HepG2 (cell line): ENCODE measurements around the gene RAI14. TPM values are rescaled to one million over a fixed set of nuclear protein-coding genes. Genes with fewer than 3 reads are reported as not detected.
A peak's percentile ranks its signal among the peaks of the same experiment; 100 is the strongest.

Experiments
- ATAC-seq: fragments of 200-7000 bp; cut with Tn5 transposase; 3 replicates; pipeline ENCODE4 v1.9.1; 2020; ENCODE audit warnings: mild to moderate bottlenecking, moderate library complexity
- BruUV-seq: library from RNA; stranded (reverse); fragments of 400-500 nt; replicated peaks from 2 replicates; lab custom pipeline; 2021; lab: Mats Ljungman, UMichigan
- CTCF ChIA-PET: fragments of 300-600 bp; formaldehyde crosslinking; extraction: SDS; loops from one replicate; lab custom pipeline; 2021; ENCODE audit warnings: low total read pairs, inconsistent platforms, low intra/inter-chr PET ratio; lab: Yijun Ruan, JAX
- POLR2A ChIA-PET: fragments of 350-600 bp; sonication (Branson Sonifier 250); formaldehyde crosslinking; loops from one replicate; lab custom pipeline; 2020; ENCODE audit warnings: antibody characterized with exemption, inconsistent platforms; lab: Yijun Ruan, JAX
- DNase-seq: peaks from one replicate; pipeline ENCODE4 v3.0.0-alpha.2; 2015; ENCODE audit warnings: low spot score
- FAIRE-seq: peaks from 3 replicates; lab custom pipeline; 2011; peaks lifted over from hg19 to GRCh38; lab: Jason Lieb, UNC
- H2AFZ ChIP-seq: one replicate; pipeline ENCODE4 v1.6.1; 2011; ENCODE audit warnings: low read length, inconsistent platforms
- H3K27ac ChIP-seq: fragments of 300-600 bp; 3 replicates; pipeline ENCODE4 v1.8.0; 2011; ENCODE audit warnings: mixed run types, mild to moderate bottlenecking, mixed read lengths, low read length, inconsistent platforms; ENCODE audit not compliant: insufficient read depth; ENCODE audit errors: extremely low read length
- H3K27me3 ChIP-seq, 2 experiments: fragments of 200-600 bp in 1 of 2; 2 replicates in 1 of 2; 3 replicates in 1 of 2; pipeline versions ENCODE4 v1.6.0 to v1.8.0; 2011; ENCODE audit warnings: low read length in 2 of 2, mild to moderate bottlenecking in 2 of 2, moderate library complexity in 2 of 2, inconsistent platforms in 1 of 2; ENCODE audit not compliant: insufficient read depth in 2 of 2, control insufficient read depth in 1 of 2
- H3K36me3 ChIP-seq, 2 experiments: fragments of 200-600 bp in 1 of 2; replicated peaks in 1 of 2; 2 replicates in 1 of 2; 3 replicates in 1 of 2; pipeline versions ENCODE4 v1.5.1 to v1.8.0; 2011; ENCODE audit warnings: low read length in 2 of 2, inconsistent platforms in 1 of 2; ENCODE audit not compliant: insufficient read depth in 2 of 2, control insufficient read depth in 1 of 2
- H3K4me1 ChIP-seq: 2 replicates; pipeline ENCODE4 v1.5.1; 2012; ENCODE audit warnings: low read length, inconsistent platforms; ENCODE audit not compliant: insufficient read depth
- H3K4me2 ChIP-seq: 2 replicates; pipeline ENCODE4 v1.6.0; 2011; ENCODE audit warnings: low read depth, low read length, inconsistent platforms
- H3K4me3 ChIP-seq, 3 experiments: fragments of 200-600 bp in 1 of 3; sonication (generic), shearing (Covaris generic) in 1 of 3; replicated peaks in 1 of 3; 2 replicates each; pipeline ENCODE4 v1.5.1; 2011 to 2016; ENCODE audit warnings: low read length in 3 of 3, inconsistent platforms in 2 of 3, low read depth in 2 of 3, mild to moderate bottlenecking in 2 of 3, control low read depth in 1 of 3, mixed read lengths in 1 of 3; ENCODE audit not compliant: insufficient read depth in 1 of 3
- H3K79me2 ChIP-seq: one replicate; pipeline ENCODE4 v1.6.1; 2011; ENCODE audit warnings: low read length, inconsistent platforms; ENCODE audit not compliant: insufficient read depth
- H3K9ac ChIP-seq: 2 replicates; pipeline ENCODE4 v1.6.0; 2011; ENCODE audit warnings: mild to moderate bottlenecking, low read depth, low read length, inconsistent platforms; ENCODE audit not compliant: insufficient read depth
- H3K9me3 ChIP-seq: 2 replicates; pipeline ENCODE4 v1.5.1; 2012; ENCODE audit warnings: mild to moderate bottlenecking, low read length
- H4K20me1 ChIP-seq: 2 replicates; pipeline ENCODE4 v1.6.0; 2011; ENCODE audit warnings: inconsistent platforms, mild to moderate bottlenecking, low read length, moderate library complexity; ENCODE audit not compliant: insufficient read depth
- MEIS1 ChIP-seq: sonication (generic); formaldehyde crosslinking; IDR thresholded peaks from 2 replicates; pipeline ENCODE4 v1.9.0; 2021; ENCODE audit warnings: mild to moderate bottlenecking, missing genetic modification reagents, moderate library complexity, borderline replicate concordance
- NFE2 ChIP-seq: sonication (generic); formaldehyde crosslinking; IDR thresholded peaks from 2 replicates; pipeline ENCODE4 v1.4.0; 2020; ENCODE audit warnings: missing genetic modification reagents
- PAF1 ChIP-seq: IDR thresholded peaks from 2 replicates; pipeline ENCODE4 v1.6.1; 2016; ENCODE audit warnings: missing genetic modification reagents, missing compliant biosample characterization
- PRDM10 ChIP-seq: sonication (generic); formaldehyde crosslinking; IDR thresholded peaks from 2 replicates; pipeline ENCODE4 v1.4.0; 2020; ENCODE audit warnings: low read depth, missing genetic modification reagents
- SUZ12 ChIP-seq: fragments of 150-350 bp; IDR thresholded peaks from 2 replicates; pipeline ENCODE4 v1.6.1; 2014; ENCODE audit warnings: low read depth, low read length
- TBX2 ChIP-seq: sonication (generic); formaldehyde crosslinking; IDR thresholded peaks from 2 replicates; pipeline ENCODE4 v1.5.0; 2020; ENCODE audit warnings: missing genetic modification reagents, mild to moderate bottlenecking, borderline replicate concordance
- ZFY ChIP-seq: sonication (generic); formaldehyde crosslinking; IDR thresholded peaks from 2 replicates; pipeline ENCODE4 v1.4.0; 2020; ENCODE audit warnings: missing genetic modification reagents
- WGBS: methylation state at CpG from one replicate; pipeline ENCODE4 v1.1.6; 2017; ENCODE audit warnings: low lambda C conversion rate; 5-methylcytosine and 5-hydroxymethylcytosine counted together
- in situ Hi-C: cut with HindIII; loops from 2 replicates; pipeline ENCODE4 v1.10.0; 2017; ENCODE audit warnings: low pct_unique_long_range_greater_than_20kb; ENCODE audit not compliant: extremely low pct_ligation_motif_present
- intact Hi-C: fragments of 100-400 bp; cut with micrococcal nuclease; formaldehyde crosslinking; loops from one replicate; pipeline ENCODE4 v1.10.0; 2022; ENCODE audit not compliant: unreplicated experiment
- polyA plus RNA-seq, 8 experiments: library from polyadenylated mRNA; depleted of rRNA in 3 of 8; stranded (reverse) in 7 of 8; unstranded in 1 of 8; fragments of >200 nt; fragmentation: Illumina TruSeq in 4 of 8; extraction: Trizol in 4 of 8; gene quantifications; 2 replicates each; pipeline versions ENCODE4 v1.2.1 to v1.2.3, GENCODE V29; 2011 to 2016; ENCODE audit warnings: low read depth in 4 of 8, missing spikeins in 1 of 8, mixed read lengths in 1 of 8; ENCODE audit not compliant: insufficient read depth in 1 of 8
- total RNA-seq, 5 experiments: library from RNA; depleted of rRNA; stranded (reverse); fragments of >200 nt; fragmentation: Illumina TruSeq; extraction: Trizol; gene quantifications; 2 replicates each; pipeline ENCODE4 v1.2.3, GENCODE V29; 2016; ENCODE audit warnings: low read depth in 1 of 5
- TF ChIP-seq, protein P1 (sequence below): sonication (generic); IDR thresholded peaks from 2 replicates; pipeline ENCODE4 v1.6.1; 2016; ENCODE audit warnings: low read depth, borderline replicate concordance
- TF ChIP-seq, protein P2 (sequence below): sonication (generic); formaldehyde crosslinking; IDR thresholded peaks from 2 replicates; pipeline ENCODE4 v1.4.0; 2020; ENCODE audit warnings: mild to moderate bottlenecking, missing genetic modification reagents

Gene RAI14
- total and polyA plus RNA-seq, 2 of the 13 experiments (the other 11 are each of a cell fraction or from before 2014, with no cell fraction given), result 12.6 to 18.2 TPM

GRCh38 chr5:34755926-34756325 lies 99.8 kb downstream of the RAI14 start:
- TF ChIP-seq ZFY (CRISPR knock-in tag), result no peak
- TF ChIP-seq, protein P1, sequence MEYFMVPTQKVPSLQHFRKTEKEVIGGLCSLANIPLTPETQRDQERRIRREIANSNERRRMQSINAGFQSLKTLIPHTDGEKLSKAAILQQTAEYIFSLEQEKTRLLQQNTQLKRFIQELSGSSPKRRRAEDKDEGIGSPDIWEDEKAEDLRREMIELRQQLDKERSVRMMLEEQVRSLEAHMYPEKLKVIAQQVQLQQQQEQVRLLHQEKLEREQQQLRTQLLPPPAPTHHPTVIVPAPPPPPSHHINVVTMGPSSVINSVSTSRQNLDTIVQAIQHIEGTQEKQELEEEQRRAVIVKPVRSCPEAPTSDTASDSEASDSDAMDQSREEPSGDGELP, result no peak
- TF ChIP-seq NFE2 (CRISPR knock-in tag), result no peak
- TF ChIP-seq PAF1 (CRISPR knock-in tag), result no peak
- no peak for TF ChIP-seq PRDM10 (CRISPR knock-in tag)
- no peak for TF ChIP-seq MEIS1 (CRISPR knock-in tag)
- TF ChIP-seq, protein P2, sequence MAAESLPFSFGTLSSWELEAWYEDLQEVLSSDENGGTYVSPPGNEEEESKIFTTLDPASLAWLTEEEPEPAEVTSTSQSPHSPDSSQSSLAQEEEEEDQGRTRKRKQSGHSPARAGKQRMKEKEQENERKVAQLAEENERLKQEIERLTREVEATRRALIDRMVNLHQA (CRISPR knock-in tag), result no peak
- no peak for TF ChIP-seq SUZ12
- no peak for TF ChIP-seq TBX2 (CRISPR knock-in tag)
- intact Hi-C loops, result loop anchor here (5.0 to 10.0 kb wide), 2 partner anchors 79 to 99 kb away; partner anchors contain the start of genes RAI14 and TTC23L
- CTCF ChIA-PET, result no interaction called here
- Histone ChIP-seq H3K36me3 (peaks cover 0 to 3% of the 10 kb centered on the region in 2 experiments; a peak in 1 of 5 replicates), H3K4me3 (no peak overlapping the region), H3K4me1 (peaks cover 56% of the 10 kb centered on the region), H3K79me2 (no peaks in the 10 kb centered on the region), H2AFZ (no peak overlapping the region), H3K9ac (no peak overlapping the region), H3K27ac (peak overlapping the region; percentile 78), H3K9me3 (no peaks in the 10 kb centered on the region), H3K4me2 (no peak overlapping the region), H3K27me3 (no peaks in the 10 kb centered on the region), H4K20me1 (no peaks in the 10 kb centered on the region)
- POLR2A ChIA-PET, result no interaction called here
- BruUV-seq, result no TSS peak
- ATAC-seq (no peak), FAIRE-seq (no peak), DNase-seq (no peak)
- in situ Hi-C loops, result no loop called here
- WGBS, result 87% methylated on average over 4 of the region's 4 CpGs
